A673 (cell line): ENCODE results near the gene RBMXL2. TPM values are rescaled to one million over a fixed set of nuclear protein-coding genes. Genes with fewer than 3 reads are reported as not detected.

Experiments
- BruUV-seq: library from RNA; stranded (reverse); fragments of 400-500 nt; replicated peaks from 2 replicates; lab custom pipeline; 2021; lab: Mats Ljungman, UMichigan
- CTCF ChIA-PET: fragments of 300-600 bp; sonication (Branson Sonifier 250); formaldehyde crosslinking; loops from one replicate; lab custom pipeline; 2022; ENCODE audit warnings: antibody characterized with exemption; lab: Charles Lee
- POLR2A ChIA-PET: fragments of 300-600 bp; sonication (Branson Sonifier 250); formaldehyde crosslinking; loops from one replicate; lab custom pipeline; 2022; ENCODE audit warnings: antibody characterized with exemption; ENCODE audit not compliant: low non-redundant PET; lab: Charles Lee
- DNase-seq: peaks from one replicate; pipeline ENCODE4 v3.0.0-alpha.2; 2015; ENCODE audit warnings: low spot score
- H3K27ac ChIP-seq: fragments of 200-600 bp; sonication (generic); 2 replicates; pipeline ENCODE4 v1.5.1; 2016; ENCODE audit warnings: mixed run types, low read depth, mild to moderate bottlenecking, mixed read lengths, antibody characterized with exemption, low read length; ENCODE audit not compliant: poor library complexity, severe bottlenecking
- H3K27me3 ChIP-seq: fragments of 200-600 bp; sonication (generic); replicated peaks from 2 replicates; pipeline ENCODE4 v1.6.1; 2017; ENCODE audit warnings: mixed run types, low read depth, mild to moderate bottlenecking, mixed read lengths, antibody characterized with exemption, low read length; ENCODE audit not compliant: insufficient read depth, poor library complexity
- H3K36me3 ChIP-seq: fragments of 200-600 bp; sonication (generic); 2 replicates; pipeline ENCODE4 v1.6.1; 2016; ENCODE audit warnings: mixed run types, mild to moderate bottlenecking, mixed read lengths, antibody characterized with exemption, low read length; ENCODE audit not compliant: insufficient read depth, poor library complexity, severe bottlenecking
- H3K4me1 ChIP-seq: fragments of 200-600 bp; sonication (generic); 2 replicates; pipeline ENCODE4 v1.6.1; 2017; ENCODE audit warnings: mixed run types, mild to moderate bottlenecking, mixed read lengths, antibody characterized with exemption, low read length; ENCODE audit not compliant: insufficient read depth, poor library complexity, severe bottlenecking
- H3K4me3 ChIP-seq: fragments of 200-600 bp; sonication (generic); 2 replicates; pipeline ENCODE4 v1.5.1; 2016; ENCODE audit warnings: low read depth, mixed run types, mild to moderate bottlenecking, mixed read lengths, low read length; ENCODE audit not compliant: poor library complexity, severe bottlenecking
- H3K9me3 ChIP-seq: fragments of 200-600 bp; sonication (generic); 2 replicates; pipeline ENCODE4 v1.6.1; 2016; ENCODE audit warnings: mixed run types, low read depth, mild to moderate bottlenecking, mixed read lengths, antibody characterized with exemption, low read length; ENCODE audit not compliant: poor library complexity, severe bottlenecking
- EZH2 ChIP-seq: fragments of 200-600 bp; sonication (generic); IDR thresholded peaks from 2 replicates; pipeline ENCODE4 v1.6.1; 2017; ENCODE audit warnings: borderline replicate concordance, low read depth, mild to moderate bottlenecking, mixed read lengths, antibody characterized with exemption, low read length; ENCODE audit not compliant: poor library complexity, severe bottlenecking
- intact Hi-C: fragments of 100-400 bp; cut with micrococcal nuclease; formaldehyde crosslinking; loops from one replicate; pipeline ENCODE4 v1.10.0; 2022; ENCODE audit not compliant: unreplicated experiment
- total RNA-seq: library from RNA; stranded (reverse); gene quantifications from 2 replicates; pipeline ENCODE4 v1.2.3, GENCODE V29; 2021
- TF ChIP-seq, protein P1 (sequence below): fragments of 300-800, 200-600 bp; sonication (generic); conservative IDR thresholded peaks from 2 replicates; pipeline ENCODE4 v1.5.1; 2017; ENCODE audit warnings: low read depth, mild to moderate bottlenecking, antibody characterized with exemption, low read length, moderate library complexity, mixed read lengths

Gene RBMXL2
- total RNA-seq, 1 experiment from 2014 or later = not detected

DNA sequence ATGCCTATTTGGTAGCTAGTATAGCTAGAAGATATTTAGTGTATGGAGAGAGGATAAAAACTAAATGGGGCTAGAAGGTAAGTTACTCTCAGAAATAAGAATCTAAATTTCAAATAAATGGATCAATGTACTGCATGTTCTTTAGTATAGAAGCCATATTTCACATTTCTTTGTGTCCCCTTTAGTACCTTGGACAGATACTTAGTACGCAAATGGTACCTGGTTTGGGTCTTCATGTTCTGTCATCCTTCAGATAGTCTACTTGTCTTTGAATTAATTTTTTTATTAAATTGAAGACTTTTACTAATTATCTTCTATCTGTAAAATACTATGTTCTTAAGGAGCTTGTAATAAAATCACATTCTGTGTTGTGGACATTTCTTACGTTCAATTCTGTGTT is 26.3 kb upstream of the RBMXL2 start:
- no peak for TF ChIP-seq EZH2
- TF ChIP-seq, protein P1, sequence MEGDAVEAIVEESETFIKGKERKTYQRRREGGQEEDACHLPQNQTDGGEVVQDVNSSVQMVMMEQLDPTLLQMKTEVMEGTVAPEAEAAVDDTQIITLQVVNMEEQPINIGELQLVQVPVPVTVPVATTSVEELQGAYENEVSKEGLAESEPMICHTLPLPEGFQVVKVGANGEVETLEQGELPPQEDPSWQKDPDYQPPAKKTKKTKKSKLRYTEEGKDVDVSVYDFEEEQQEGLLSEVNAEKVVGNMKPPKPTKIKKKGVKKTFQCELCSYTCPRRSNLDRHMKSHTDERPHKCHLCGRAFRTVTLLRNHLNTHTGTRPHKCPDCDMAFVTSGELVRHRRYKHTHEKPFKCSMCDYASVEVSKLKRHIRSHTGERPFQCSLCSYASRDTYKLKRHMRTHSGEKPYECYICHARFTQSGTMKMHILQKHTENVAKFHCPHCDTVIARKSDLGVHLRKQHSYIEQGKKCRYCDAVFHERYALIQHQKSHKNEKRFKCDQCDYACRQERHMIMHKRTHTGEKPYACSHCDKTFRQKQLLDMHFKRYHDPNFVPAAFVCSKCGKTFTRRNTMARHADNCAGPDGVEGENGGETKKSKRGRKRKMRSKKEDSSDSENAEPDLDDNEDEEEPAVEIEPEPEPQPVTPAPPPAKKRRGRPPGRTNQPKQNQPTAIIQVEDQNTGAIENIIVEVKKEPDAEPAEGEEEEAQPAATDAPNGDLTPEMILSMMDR = no peak
- BruUV-seq = no TSS peak
- intact Hi-C loops = no loop called here
- DNase-seq = no peak
- H3K4me1 ChIP-seq = no peaks in the 10 kb centered on the region
- H3K27ac ChIP-seq = no peak overlapping the region
- ChIA-PET POLR2A (no interaction called here), CTCF (no interaction called here)
- no peaks in the 10 kb centered on the region for H3K36me3 ChIP-seq
- H3K27me3 ChIP-seq = no peaks in the 10 kb centered on the region
- H3K4me3 ChIP-seq = no peak overlapping the region
- no peaks in the 10 kb centered on the region for H3K9me3 ChIP-seq

DNA sequence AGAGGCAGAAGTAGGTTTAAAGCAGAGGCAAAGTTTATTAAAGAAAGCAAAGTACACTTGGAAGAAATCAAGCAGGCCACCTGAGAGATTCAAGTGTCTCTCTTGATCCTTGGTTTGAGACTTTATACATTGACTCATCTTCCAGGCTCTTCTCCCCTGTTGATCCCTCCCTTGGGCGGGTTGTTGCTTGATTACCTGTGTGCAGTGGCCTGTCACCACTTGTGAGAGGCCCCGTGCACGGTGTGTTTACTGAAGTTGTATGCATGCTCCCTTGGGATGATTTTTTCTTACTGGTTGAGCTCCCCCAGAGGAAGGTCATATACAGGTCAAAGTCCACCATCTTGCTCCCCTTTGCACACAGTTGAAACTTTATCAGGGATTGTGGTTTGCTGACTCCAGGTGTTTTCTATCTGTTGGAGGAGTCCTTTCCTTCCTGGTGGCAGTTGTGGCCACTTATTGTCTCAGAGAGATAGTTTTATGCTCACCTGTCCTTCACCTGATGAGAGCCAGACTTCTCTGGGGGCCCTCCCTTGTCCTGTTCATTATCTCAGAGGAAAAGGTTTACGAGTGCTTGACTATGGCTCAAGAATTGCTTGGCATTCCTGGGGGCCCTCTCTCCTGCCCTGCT is 16.3 kb upstream of the RBMXL2 start:
- no peaks in the 10 kb centered on the region for H3K9me3 ChIP-seq
- ChIA-PET POLR2A (no interaction called here), CTCF (no interaction called here)
- no peaks in the 10 kb centered on the region for H3K36me3 ChIP-seq
- TF ChIP-seq, protein P1 = no peak
- TF ChIP-seq EZH2 = no peak
- DNase-seq = no peak
- H3K27me3 ChIP-seq = no peaks in the 10 kb centered on the region
- H3K4me3 ChIP-seq = no peak overlapping the region
- H3K27ac ChIP-seq = no peak overlapping the region
- intact Hi-C loops = no loop called here
- no TSS peak for BruUV-seq
- H3K4me1 ChIP-seq = no peaks in the 10 kb centered on the region

DNA sequence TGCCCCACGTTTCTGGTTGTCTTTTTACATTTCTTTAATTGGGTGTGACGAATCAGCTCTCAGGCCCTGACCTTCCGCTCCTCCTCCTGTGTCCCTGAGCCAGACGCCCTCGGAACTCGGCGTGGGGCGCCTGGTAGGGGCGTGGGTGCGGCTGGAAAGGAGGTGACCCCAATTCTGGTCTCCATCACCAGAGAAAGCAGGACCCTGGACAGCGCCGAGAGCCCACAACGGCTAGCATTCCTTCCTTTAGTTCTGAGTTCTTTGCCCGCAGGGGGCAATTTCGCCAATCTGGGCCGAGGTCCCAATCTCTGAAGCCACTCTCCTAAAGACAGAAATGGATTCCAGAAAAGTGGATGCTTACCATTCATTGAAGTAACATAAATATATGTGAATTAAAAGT is 11.7 kb upstream of the RBMXL2 start:
- Histone ChIP-seq H3K9me3 (no peaks in the 10 kb centered on the region), H3K27ac (no peak overlapping the region), H3K4me3 (no peak overlapping the region), H3K27me3 (no peaks in the 10 kb centered on the region), H3K36me3 (no peaks in the 10 kb centered on the region), H3K4me1 (no peaks in the 10 kb centered on the region)
- no TSS peak for BruUV-seq
- TF ChIP-seq, protein P1 = no peak
- TF ChIP-seq EZH2 = no peak
- ChIA-PET CTCF (no interaction called here), POLR2A (no interaction called here)
- intact Hi-C loops = no loop called here
- no peak for DNase-seq
